HUES48 (cell line): ENCODE measurements around the gene MATK.

Source experiments
- H3K27ac ChIP-seq: one replicate; pipeline ENCODE4 v1.7.0; 2013; ENCODE audit warnings: low read depth, low read length, inconsistent platforms
- H3K27me3 ChIP-seq: 2 replicates; pipeline ENCODE4 v1.6.1; 2013; ENCODE audit warnings: mild to moderate bottlenecking, low read length; ENCODE audit not compliant: control insufficient read depth, insufficient read depth
- H3K36me3 ChIP-seq: 2 replicates; pipeline ENCODE4 v1.6.1; 2013; ENCODE audit warnings: low read length; ENCODE audit not compliant: control insufficient read depth, insufficient read depth
- H3K4me1 ChIP-seq: 2 replicates; pipeline ENCODE4 v1.6.1; 2013; ENCODE audit warnings: mild to moderate bottlenecking, low read length; ENCODE audit not compliant: control insufficient read depth, insufficient read depth
- H3K4me3 ChIP-seq: 2 replicates; pipeline ENCODE4 v1.5.1; 2013; ENCODE audit warnings: mild to moderate bottlenecking, low read depth, low read length
- H3K9ac ChIP-seq: 2 replicates; pipeline ENCODE4 v1.6.1; 2013; ENCODE audit warnings: mild to moderate bottlenecking, low read depth, low read length, moderate library complexity
- H3K9me3 ChIP-seq: 2 replicates; pipeline ENCODE4 v1.6.1; 2013; ENCODE audit warnings: low read length; ENCODE audit not compliant: control insufficient read depth, insufficient read depth

MATK gene

GRCh38 chr19:3776479-3777040 is 9.6 kb downstream of the MATK start:
- H3K9ac ChIP-seq, result no peak overlapping the region
- H3K4me1 ChIP-seq, result no peaks in the 10 kb centered on the region
- H3K36me3 ChIP-seq, result no peaks in the 10 kb centered on the region
- no peaks in the 10 kb centered on the region for H3K27me3 ChIP-seq
- H3K9me3 ChIP-seq, result peaks cover 8% of the 10 kb centered on the region
- H3K4me3 ChIP-seq, result no peak overlapping the region
- H3K27ac ChIP-seq, result no peak overlapping the region

GRCh38 chr19:3775831-3776230 is 10.3 kb downstream of the MATK start:
- Histone ChIP-seq H3K27me3 (no peaks in the 10 kb centered on the region), H3K36me3 (no peaks in the 10 kb centered on the region), H3K27ac (no peak overlapping the region), H3K4me1 (no peaks in the 10 kb centered on the region), H3K4me3 (no peak overlapping the region), H3K9me3 (peaks cover under 1% of the 10 kb centered on the region; the same call in 1 of the 2 replicates), H3K9ac (no peak overlapping the region)

- H3K27me3 ChIP-seq, result no peaks in the 10 kb centered on the region
- no peak overlapping the region for H3K27ac ChIP-seq
- H3K4me1 ChIP-seq, result no peaks in the 10 kb centered on the region
- H3K9ac ChIP-seq, result no peak overlapping the region
- no peaks in the 10 kb centered on the region for H3K9me3 ChIP-seq
- H3K4me3 ChIP-seq, result no peak overlapping the region
- no peaks in the 10 kb centered on the region for H3K36me3 ChIP-seq
These were observed 10.8 kb downstream of the MATK start for GRCh38 chr19:3775374-3775711.

- H3K4me1 ChIP-seq, result no peaks in the 10 kb centered on the region
- no peaks in the 10 kb centered on the region for H3K36me3 ChIP-seq
- no peaks in the 10 kb centered on the region for H3K9me3 ChIP-seq
- H3K9ac ChIP-seq, result no peak overlapping the region
- no peaks in the 10 kb centered on the region for H3K27me3 ChIP-seq
- H3K27ac ChIP-seq, result no peak overlapping the region
- H3K4me3 ChIP-seq, result no peak overlapping the region
These were observed 11.4 kb downstream of the MATK start for GRCh38 chr19:3774621-3775373.

- H3K27me3 ChIP-seq, result no peaks in the 10 kb centered on the region
- H3K36me3 ChIP-seq, result no peaks in the 10 kb centered on the region
- no peak overlapping the region for H3K4me3 ChIP-seq
- H3K9me3 ChIP-seq, result no peaks in the 10 kb centered on the region
- no peak overlapping the region for H3K9ac ChIP-seq
- H3K27ac ChIP-seq, result no peak overlapping the region
- H3K4me1 ChIP-seq, result no peaks in the 10 kb centered on the region
These were observed 12.2 kb downstream of the MATK start for GRCh38 chr19:3773814-3774515.

GRCh38 chr19:3771906-3772455 is 14.2 kb downstream of the MATK start, which contains the start of gene RAX2:
TSS of gene RAX2 (minus strand) at chr19:3772228. CDS start at chr19:3771742, 486 bp downstream.
- Histone ChIP-seq H3K9me3 (no peaks in the 10 kb centered on the region), H3K9ac (no peak within 1 kb of the TSS), H3K27me3 (no peaks in the 10 kb centered on the region), H3K27ac (no peak within 1 kb of the TSS), H3K4me3 (no peak within 1 kb of the TSS), H3K36me3 (peaks cover 6% of the 10 kb centered on the region; the same call in 1 of the 2 replicates), H3K4me1 (no peaks in the 10 kb centered on the region)

GRCh38 chr19:3771000-3771905 is 14.9 kb downstream of the MATK start:
- H3K4me3 ChIP-seq, result no peak overlapping the region
- H3K9me3 ChIP-seq, result no peaks in the 10 kb centered on the region
- no peaks in the 10 kb centered on the region for H3K4me1 ChIP-seq
- H3K36me3 ChIP-seq, result peaks cover 12% of the 10 kb centered on the region; the same call in 1 of the 2 replicates
- no peaks in the 10 kb centered on the region for H3K27me3 ChIP-seq
- H3K9ac ChIP-seq, result no peak overlapping the region
- no peak overlapping the region for H3K27ac ChIP-seq

- H3K9ac ChIP-seq, result no peak overlapping the region
- no peaks in the 10 kb centered on the region for H3K27me3 ChIP-seq
- H3K4me3 ChIP-seq, result no peak overlapping the region
- H3K9me3 ChIP-seq, result no peaks in the 10 kb centered on the region
- H3K4me1 ChIP-seq, result no peaks in the 10 kb centered on the region
- peaks cover 13% of the 10 kb centered on the region; the same call in 1 of the 2 replicates for H3K36me3 ChIP-seq
- H3K27ac ChIP-seq, result no peak overlapping the region
These were observed 15.8 kb downstream of the MATK start for GRCh38 chr19:3770136-3770999.

- no peaks in the 10 kb centered on the region for H3K9me3 ChIP-seq
- H3K27ac ChIP-seq, result no peak overlapping the region
- no peaks in the 10 kb centered on the region for H3K4me1 ChIP-seq
- H3K36me3 ChIP-seq, result peaks cover 17% of the 10 kb centered on the region; the same call in 1 of the 2 replicates
- no peak overlapping the region for H3K4me3 ChIP-seq
- H3K9ac ChIP-seq, result no peak overlapping the region
- H3K27me3 ChIP-seq, result no peaks in the 10 kb centered on the region
These were observed 16.7 kb downstream of the MATK start for GRCh38 chr19:3769494-3769893.

- H3K27ac ChIP-seq, result no peak overlapping the region
- no peaks in the 10 kb centered on the region for H3K4me1 ChIP-seq
- H3K9ac ChIP-seq, result no peak overlapping the region
- no peaks in the 10 kb centered on the region for H3K9me3 ChIP-seq
- H3K4me3 ChIP-seq, result no peak overlapping the region
- peaks cover 17% of the 10 kb centered on the region; the same call in 1 of the 2 replicates for H3K36me3 ChIP-seq
- H3K27me3 ChIP-seq, result no peaks in the 10 kb centered on the region
These were observed 17.5 kb downstream of the MATK start for GRCh38 chr19:3768748-3769099.
